Epithelial cell of esophagus (primary cell): ENCODE data around the gene SLC29A1.

ENCODE experiments used
- DNase-seq: peaks from one replicate; pipeline ENCODE4 v3.0.0; 2010; ENCODE audit warnings: low read depth
- H3K4me3 ChIP-seq: 2 replicates; pipeline ENCODE4 v1.5.1; 2011; ENCODE audit warnings: mild to moderate bottlenecking, low read length, control low read depth
- TF ChIP-seq, protein P1 (sequence below): IDR thresholded peaks from 2 replicates; pipeline ENCODE4 v1.5.1; 2011; ENCODE audit warnings: low read depth, mild to moderate bottlenecking, low read length, control low read depth, inconsistent platforms; ENCODE audit not compliant: insufficient read depth; ENCODE audit errors: missing control alignments

Gene SLC29A1

DNA sequence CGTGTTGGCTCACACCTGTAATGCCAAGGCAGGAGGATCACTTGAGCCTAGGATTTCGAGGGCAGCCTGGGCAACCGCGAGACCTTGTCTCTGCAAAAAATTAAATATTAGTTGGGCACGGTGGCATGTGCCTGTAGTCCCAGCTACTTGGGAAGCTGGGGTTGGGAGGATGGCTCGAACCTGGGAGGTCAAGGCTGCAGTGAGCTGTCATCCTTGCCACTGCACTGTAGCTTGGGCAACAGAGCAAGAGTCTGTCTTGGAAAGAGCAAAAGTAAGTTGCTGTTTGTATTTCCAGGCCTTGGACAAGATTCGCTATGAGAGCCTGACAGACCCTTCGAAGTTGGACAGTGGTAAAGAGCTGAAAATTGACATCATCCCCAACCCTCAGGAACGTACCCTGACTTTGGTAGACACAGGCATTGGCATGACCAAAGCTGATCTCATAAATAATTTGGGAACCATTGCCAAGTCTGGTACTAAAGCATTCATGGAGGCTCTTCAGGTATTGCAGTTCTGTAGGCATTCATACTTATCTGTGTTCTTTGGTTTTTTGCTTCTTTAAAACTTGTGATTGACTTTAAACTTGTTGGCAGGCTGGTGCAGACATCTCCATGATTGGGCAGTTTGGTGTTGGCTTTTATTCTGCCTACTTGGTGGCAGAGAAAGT, 25.8 kb downstream of the SLC29A1 start:
- no peak for DNase-seq
- TF ChIP-seq, protein P1, sequence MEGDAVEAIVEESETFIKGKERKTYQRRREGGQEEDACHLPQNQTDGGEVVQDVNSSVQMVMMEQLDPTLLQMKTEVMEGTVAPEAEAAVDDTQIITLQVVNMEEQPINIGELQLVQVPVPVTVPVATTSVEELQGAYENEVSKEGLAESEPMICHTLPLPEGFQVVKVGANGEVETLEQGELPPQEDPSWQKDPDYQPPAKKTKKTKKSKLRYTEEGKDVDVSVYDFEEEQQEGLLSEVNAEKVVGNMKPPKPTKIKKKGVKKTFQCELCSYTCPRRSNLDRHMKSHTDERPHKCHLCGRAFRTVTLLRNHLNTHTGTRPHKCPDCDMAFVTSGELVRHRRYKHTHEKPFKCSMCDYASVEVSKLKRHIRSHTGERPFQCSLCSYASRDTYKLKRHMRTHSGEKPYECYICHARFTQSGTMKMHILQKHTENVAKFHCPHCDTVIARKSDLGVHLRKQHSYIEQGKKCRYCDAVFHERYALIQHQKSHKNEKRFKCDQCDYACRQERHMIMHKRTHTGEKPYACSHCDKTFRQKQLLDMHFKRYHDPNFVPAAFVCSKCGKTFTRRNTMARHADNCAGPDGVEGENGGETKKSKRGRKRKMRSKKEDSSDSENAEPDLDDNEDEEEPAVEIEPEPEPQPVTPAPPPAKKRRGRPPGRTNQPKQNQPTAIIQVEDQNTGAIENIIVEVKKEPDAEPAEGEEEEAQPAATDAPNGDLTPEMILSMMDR = no peak
- peak overlapping the region; percentile 100 for H3K4me3 ChIP-seq

DNA sequence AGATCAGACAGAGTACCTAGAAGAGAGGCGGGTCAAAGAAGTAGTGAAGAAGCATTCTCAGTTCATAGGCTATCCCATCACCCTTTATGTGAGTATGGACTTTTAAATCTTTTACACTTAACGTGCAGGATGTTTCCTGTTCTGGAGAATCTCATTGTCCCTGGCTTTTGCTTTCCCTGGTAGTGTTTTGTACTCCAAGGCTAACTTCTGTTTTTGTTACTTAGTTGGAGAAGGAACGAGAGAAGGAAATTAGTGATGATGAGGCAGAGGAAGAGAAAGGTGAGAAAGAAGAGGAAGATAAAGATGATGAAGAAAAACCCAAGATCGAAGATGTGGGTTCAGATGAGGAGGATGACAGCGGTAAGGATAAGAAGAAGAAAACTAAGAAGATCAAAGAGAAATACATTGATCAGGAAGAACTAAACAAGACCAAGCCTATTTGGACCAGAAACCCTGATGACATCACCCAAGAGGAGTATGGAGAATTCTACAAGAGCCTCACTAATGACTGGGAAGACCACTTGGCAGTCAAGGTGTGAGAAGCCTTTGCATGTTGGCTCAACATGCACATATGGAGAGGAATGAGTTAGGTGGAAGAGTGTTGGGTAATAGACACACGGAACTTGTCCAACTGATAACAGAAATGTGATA, 26.8 kb downstream of the SLC29A1 start:
- no peak for DNase-seq
- TF ChIP-seq, protein P1 = no peak
- H3K4me3 ChIP-seq = no peak overlapping the region

DNA sequence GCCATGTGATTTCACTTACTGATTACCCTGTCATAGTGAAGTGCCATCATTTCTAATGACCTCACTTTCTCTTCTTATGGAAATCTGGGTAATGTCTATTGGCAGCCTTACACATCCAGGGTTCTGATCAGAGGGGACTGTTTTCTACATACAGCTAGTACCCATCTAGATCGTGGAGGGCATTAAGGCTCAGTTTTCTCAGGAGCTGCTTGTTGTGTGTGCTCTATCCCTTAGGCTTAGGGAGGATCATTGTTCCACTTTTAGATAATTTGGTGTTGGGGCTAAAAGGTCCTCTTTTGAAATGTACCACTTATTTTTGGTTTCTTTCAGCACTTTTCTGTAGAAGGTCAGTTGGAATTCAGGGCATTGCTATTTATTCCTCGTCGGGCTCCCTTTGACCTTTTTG, 27.3 kb downstream of the SLC29A1 start:
- TF ChIP-seq, protein P1 = no peak
- no peak for DNase-seq
- no peak overlapping the region for H3K4me3 ChIP-seq

DNA sequence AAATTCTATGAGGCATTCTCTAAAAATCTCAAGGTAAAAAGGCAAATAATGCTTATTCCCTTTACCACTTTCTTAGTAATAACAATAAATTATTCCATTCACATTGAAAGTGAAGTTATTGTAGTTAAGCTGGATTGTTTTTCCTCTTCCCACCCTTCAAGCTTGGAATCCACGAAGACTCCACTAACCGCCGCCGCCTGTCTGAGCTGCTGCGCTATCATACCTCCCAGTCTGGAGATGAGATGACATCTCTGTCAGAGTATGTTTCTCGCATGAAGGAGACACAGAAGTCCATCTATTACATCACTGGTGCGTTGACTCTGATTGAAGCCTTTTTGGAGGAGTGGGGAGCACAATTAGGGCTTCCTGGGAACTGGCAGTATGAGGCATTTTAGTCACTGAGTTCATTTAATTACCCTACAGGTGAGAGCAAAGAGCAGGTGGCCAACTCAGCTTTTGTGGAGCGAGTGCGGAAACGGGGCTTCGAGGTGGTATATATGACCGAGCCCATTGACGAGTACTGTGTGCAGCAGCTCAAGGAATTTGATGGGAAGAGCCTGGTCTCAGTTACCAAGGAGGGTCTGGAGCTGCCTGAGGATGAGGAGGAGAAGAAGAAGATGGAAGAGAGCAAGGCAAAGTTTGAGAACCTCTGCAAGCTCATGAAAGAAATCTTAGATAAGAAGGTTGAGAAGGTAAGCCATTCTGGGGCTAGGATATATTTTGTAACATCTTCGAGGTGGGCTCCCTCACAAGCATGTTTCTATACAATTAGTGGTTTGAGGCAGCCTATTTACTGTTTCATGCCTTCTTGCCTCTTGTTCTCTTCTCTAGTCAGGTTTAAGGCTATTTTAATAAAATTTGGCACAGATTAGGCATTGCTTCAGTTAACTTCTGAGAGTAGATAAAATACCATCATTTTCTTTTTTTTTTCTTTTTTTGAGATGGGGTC, 28.5 kb downstream of the SLC29A1 start:
- TF ChIP-seq, protein P1 = no peak
- H3K4me3 ChIP-seq = no peak overlapping the region
- DNase-seq = no peak

DNA sequence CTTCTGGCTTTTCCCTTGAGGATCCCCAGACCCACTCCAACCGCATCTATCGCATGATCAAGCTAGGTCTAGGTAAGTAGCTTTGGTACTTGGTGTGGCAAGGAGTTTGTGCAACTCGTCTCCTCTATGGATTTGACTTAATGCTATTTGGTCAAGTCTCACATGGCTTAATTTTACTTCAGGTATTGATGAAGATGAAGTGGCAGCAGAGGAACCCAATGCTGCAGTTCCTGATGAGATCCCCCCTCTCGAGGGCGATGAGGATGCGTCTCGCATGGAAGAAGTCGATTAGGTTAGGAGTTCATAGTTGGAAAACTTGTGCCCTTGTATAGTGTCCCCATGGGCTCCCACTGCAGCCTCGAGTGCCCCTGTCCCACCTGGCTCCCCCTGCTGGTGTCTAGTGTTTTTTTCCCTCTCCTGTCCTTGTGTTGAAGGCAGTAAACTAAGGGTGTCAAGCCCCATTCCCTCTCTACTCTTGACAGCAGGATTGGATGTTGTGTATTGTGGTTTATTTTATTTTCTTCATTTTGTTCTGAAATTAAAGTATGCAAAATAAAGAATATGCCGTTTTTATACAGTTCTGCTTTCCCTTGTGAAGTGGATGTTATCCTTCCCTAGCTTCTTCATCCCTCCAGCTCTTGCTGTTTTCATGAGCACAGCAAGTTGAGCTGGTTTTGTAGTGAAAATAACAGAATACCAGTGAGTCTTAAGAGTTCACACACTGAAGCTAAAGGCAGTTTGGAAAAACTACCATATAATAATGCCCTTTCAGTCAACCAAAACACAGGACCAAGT, 30.1 kb downstream of the SLC29A1 start:
- TF ChIP-seq, protein P1 = peak; percentile 62
- H3K4me3 ChIP-seq = no peak overlapping the region
- peak; percentile 51 for DNase-seq
